ENCODE results near the gene SEC16A. TPM values are rescaled to one million over a fixed set of nuclear protein-coding genes. Genes with fewer than 3 reads are reported as not detected.

The SEC16A gene
- total RNA-seq, 2 donors from 2014 or later, result 94.7 to 111 TPM

DNA sequence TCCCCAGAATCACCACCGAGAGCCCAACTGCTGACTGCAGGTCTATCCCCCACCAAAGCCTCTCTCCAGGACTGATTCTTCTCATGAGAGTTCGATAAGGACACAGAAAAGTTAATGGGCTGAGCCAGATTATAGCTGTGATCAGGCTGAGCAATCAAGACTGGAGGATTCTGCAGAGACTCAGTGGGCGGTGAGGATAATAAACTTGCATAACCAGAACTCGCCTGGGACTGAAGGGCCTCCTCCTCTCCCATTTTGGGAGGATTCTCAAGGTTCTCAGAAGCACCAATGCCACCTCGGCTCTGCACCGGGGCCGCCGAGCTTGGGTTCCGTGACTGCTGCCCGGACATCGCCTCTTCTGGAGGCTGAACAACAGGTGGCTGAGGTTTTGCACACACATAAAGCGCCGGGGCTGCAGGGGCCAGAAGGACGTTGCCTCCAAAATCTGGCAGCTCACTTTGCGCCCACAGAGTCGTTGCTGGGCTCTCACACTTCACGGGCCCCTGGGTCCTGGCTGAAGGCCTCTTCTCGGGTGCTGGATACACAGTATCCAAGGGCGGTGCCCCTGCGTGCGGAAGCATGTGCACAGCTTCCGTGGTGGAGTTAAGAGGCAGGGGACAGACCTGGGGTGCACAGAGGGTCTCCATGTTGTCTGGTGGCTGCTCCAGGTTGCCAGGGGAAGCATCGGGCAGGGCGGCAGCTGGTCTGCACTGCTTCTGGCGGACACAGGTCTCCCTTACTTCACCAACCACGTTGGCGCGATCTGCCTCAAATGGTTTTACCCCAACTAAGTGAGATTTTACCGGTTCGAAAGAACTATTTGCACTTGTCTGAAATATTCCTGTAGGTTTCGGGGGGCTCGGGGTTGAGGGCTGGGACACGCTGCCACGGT, 7.6 kb downstream of the SEC16A start:
- no peak for TF ChIP-seq POLR2A (IDR thresholded peaks at IDR 0.05)
- TF ChIP-seq, protein P1, sequence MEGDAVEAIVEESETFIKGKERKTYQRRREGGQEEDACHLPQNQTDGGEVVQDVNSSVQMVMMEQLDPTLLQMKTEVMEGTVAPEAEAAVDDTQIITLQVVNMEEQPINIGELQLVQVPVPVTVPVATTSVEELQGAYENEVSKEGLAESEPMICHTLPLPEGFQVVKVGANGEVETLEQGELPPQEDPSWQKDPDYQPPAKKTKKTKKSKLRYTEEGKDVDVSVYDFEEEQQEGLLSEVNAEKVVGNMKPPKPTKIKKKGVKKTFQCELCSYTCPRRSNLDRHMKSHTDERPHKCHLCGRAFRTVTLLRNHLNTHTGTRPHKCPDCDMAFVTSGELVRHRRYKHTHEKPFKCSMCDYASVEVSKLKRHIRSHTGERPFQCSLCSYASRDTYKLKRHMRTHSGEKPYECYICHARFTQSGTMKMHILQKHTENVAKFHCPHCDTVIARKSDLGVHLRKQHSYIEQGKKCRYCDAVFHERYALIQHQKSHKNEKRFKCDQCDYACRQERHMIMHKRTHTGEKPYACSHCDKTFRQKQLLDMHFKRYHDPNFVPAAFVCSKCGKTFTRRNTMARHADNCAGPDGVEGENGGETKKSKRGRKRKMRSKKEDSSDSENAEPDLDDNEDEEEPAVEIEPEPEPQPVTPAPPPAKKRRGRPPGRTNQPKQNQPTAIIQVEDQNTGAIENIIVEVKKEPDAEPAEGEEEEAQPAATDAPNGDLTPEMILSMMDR (IDR thresholded peaks at IDR 0.05), result no peak
- no peak for TF ChIP-seq POLR2AphosphoS5 (IDR thresholded peaks at IDR 0.05)
- H3K27me3 ChIP-seq (replicated peaks; ENCODE audit: insufficient read depth), result no peaks in the 10 kb centered on the region
- H3K9me3 ChIP-seq, result no peaks in the 10 kb centered on the region
- H3K27ac ChIP-seq, result no peak overlapping the region
- no peak for DNase-seq (ENCODE audit: low spot score)
- intact Hi-C loops (cut with DNase I), result no loop called here
- H3K4me1 ChIP-seq (replicated peaks), result no peaks in the 10 kb centered on the region
- no peak overlapping the region for H3K4me3 ChIP-seq
- H3K36me3 ChIP-seq, result peaks cover 23 to 38% of the 10 kb centered on the region in 2 donors
- 89% methylated on average over 34 of the region's 34 CpGs for WGBS

DNA sequence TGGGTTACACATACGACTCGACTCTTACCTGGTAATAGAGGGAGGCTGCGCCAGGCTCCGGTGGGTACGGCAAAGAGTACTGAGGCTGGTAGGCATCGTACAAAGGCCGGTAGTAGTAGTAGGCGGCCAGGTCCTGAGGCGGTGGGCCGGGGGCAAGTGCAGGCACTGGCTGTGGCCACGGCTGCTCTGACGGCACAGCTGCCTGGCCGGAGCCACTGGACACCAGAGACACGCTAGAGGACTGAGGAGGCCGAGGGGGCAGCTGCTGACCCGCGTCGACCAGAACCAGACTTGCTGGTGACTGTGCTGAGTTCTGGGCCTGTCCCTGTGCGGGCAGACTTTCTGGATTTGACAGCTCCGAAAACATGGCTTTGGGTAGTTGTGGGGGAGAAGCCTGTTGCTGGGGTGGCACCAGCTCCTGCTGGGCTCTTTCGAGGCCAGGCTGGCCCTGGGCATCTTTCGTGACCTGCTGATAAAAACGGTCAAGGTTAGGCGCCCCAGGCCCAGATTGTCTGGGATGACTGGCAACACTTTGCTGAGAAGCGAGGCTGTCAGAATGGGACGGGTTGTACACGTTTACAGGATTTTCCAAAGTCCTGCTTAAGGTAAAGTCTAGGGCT, 8.7 kb downstream of the SEC16A start:
- no peak for DNase-seq (ENCODE audit: low spot score)
- Histone ChIP-seq H3K4me3 (no peak overlapping the region), H3K36me3 (peaks cover 23 to 44% of the 10 kb centered on the region in 2 donors), H3K9me3 (no peaks in the 10 kb centered on the region), H3K4me1 (replicated peaks) (no peaks in the 10 kb centered on the region), H3K27ac (no peak overlapping the region), H3K27me3 (replicated peaks; ENCODE audit: insufficient read depth) (no peaks in the 10 kb centered on the region)
- WGBS, result 92% methylated on average over 26 of the region's 27 CpGs
- intact Hi-C loops (cut with DNase I), result no loop called here
- TF ChIP-seq POLR2AphosphoS5 (IDR thresholded peaks at IDR 0.05), result no peak
- TF ChIP-seq, protein P1 (IDR thresholded peaks at IDR 0.05), result no peak
- TF ChIP-seq POLR2A (IDR thresholded peaks at IDR 0.05), result no peak

DNA sequence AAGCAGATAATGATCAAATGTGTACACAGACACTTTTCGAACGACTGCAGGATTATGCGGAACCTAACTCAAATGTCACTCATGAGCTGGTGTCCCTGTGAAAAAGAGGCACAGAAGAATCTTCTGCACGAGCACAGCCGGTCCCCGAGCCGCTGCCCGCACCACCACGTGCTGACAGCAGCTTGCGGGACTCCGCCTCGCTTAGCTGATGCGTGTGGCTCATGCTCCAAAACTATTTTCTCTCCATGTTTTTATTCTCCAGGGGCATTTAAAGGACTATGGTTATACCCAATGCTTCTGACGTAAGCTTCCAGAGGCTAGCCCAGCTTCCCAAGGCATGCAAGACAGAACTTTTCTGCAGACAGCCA, 9.5 kb downstream of the SEC16A start:
- Histone ChIP-seq H3K9me3 (no peaks in the 10 kb centered on the region), H3K36me3 (peaks cover 23 to 44% of the 10 kb centered on the region in 2 donors), H3K27ac (no peak overlapping the region), H3K4me3 (no peak overlapping the region), H3K27me3 (replicated peaks; ENCODE audit: insufficient read depth) (no peaks in the 10 kb centered on the region), H3K4me1 (replicated peaks) (no peaks in the 10 kb centered on the region)
- TF ChIP-seq POLR2AphosphoS5 (IDR thresholded peaks at IDR 0.05) (no peak), POLR2A (IDR thresholded peaks at IDR 0.05) (no peak)
- TF ChIP-seq, protein P1 (IDR thresholded peaks at IDR 0.05), result no peak
- intact Hi-C loops (cut with DNase I), result no loop called here
- WGBS, result 91% methylated on average over 14 of the region's 14 CpGs
- no peak for DNase-seq (ENCODE audit: low spot score)

DNA sequence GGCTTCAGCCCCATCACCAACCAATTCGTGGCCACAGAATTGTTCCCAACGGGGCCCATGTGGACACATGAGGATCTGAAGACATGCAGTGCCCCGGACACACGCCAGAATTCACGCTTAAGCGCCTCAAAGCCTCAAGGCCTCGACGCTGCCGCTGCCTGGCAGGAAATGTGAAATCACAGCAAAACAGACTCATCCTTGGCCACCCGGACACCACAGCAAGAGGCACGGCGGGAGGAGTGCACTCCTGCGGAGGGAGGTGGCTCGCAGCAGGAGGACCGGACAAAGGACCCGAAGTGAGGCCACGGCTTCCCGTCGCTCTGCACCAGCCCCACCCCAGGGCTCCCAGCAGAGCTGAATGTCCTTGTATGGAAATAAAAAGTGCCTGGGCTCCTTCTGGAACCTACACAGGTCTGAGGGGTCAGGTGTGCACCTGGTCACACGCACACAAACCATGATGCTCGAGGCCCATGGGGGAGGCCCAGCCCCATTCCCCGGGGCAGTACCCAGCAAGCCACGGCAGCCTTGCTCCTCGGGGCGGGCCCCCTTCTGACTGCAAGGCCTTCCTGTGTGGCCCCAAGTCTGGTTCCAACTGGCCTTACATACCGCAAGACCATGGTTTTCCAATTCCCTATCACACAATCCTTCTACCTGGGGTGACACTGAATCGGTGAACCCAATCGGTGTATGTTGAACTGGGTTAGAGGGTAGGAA, 10.0 kb downstream of the SEC16A start:
- no peak overlapping the region for H3K4me3 ChIP-seq
- TF ChIP-seq POLR2AphosphoS5 (IDR thresholded peaks at IDR 0.05) (no peak), POLR2A (IDR thresholded peaks at IDR 0.05) (no peak)
- TF ChIP-seq, protein P1 (IDR thresholded peaks at IDR 0.05), result no peak
- H3K27me3 ChIP-seq (replicated peaks; ENCODE audit: insufficient read depth), result no peaks in the 10 kb centered on the region
- no peaks in the 10 kb centered on the region for H3K4me1 ChIP-seq (replicated peaks)
- H3K36me3 ChIP-seq, result peaks cover 23 to 45% of the 10 kb centered on the region in 2 donors
- no peak overlapping the region for H3K27ac ChIP-seq
- WGBS, result 90% methylated on average over 28 of the region's 28 CpGs
- intact Hi-C loops (cut with DNase I), result no loop called here
- no peaks in the 10 kb centered on the region for H3K9me3 ChIP-seq
- no peak for DNase-seq (ENCODE audit: low spot score)
